Mucosa of stomach (tissue), 1 donor: Measurements from ENCODE around the gene FBXL12.
"Not testable (repeated sequence)": the region's sequence is repeated elsewhere in the genome, so short reads cannot be mapped to it uniquely, and the experiment has no call there.

Source experiments
- H3K27me3 ChIP-seq: one replicate; pipeline ENCODE4 v1.7.0; 2013; ENCODE audit warnings: mild to moderate bottlenecking, low read length; ENCODE audit not compliant: control insufficient read depth, insufficient read depth
- H3K36me3 ChIP-seq: one replicate; pipeline ENCODE4 v1.7.0; 2013; ENCODE audit warnings: low read length; ENCODE audit not compliant: control insufficient read depth, insufficient read depth
- H3K4me1 ChIP-seq: one replicate; pipeline ENCODE4 v1.7.0; 2013; ENCODE audit warnings: mild to moderate bottlenecking, low read length; ENCODE audit not compliant: control insufficient read depth, insufficient read depth
- H3K4me3 ChIP-seq: one replicate; pipeline ENCODE4 v1.7.0; 2013; ENCODE audit warnings: low read length
- H3K9ac ChIP-seq: one replicate; pipeline ENCODE4 v1.7.0; 2013; ENCODE audit warnings: mild to moderate bottlenecking, low read length, moderate library complexity
- H3K9me3 ChIP-seq: one replicate; pipeline ENCODE4 v1.7.0; 2013; ENCODE audit warnings: mild to moderate bottlenecking, low read length, moderate library complexity; ENCODE audit not compliant: control insufficient read depth
- donor health status: Pancreatic carcinoma.

FBXL12 gene

GRCh38 chr19:9786342-9786741 lies 32.5 kb downstream of the FBXL12 start:
- Histone ChIP-seq H3K36me3 (no peaks in the 10 kb centered on the region), H3K4me1 (peaks cover 23% of the 10 kb centered on the region), H3K27me3 (no peaks in the 10 kb centered on the region), H3K9ac (peak overlapping the region; percentile 83), H3K9me3 (no peaks in the 10 kb centered on the region), H3K4me3 (no peak overlapping the region)

- Histone ChIP-seq H3K4me1 (peaks cover 19% of the 10 kb centered on the region), H3K9ac (peak overlapping the region; percentile 83), H3K9me3 (no peaks in the 10 kb centered on the region), H3K36me3 (no peaks in the 10 kb centered on the region), H3K4me3 (peak overlapping the region; percentile 46), H3K27me3 (no peaks in the 10 kb centered on the region)
These were observed 33.2 kb downstream of the FBXL12 start for GRCh38 chr19:9785367-9786331.

GRCh38 chr19:9784163-9784496 lies 34.7 kb downstream of the FBXL12 start:
- H3K27me3 ChIP-seq, H3K9me3 ChIP-seq, H3K4me1 ChIP-seq, H3K4me3 ChIP-seq, H3K36me3 ChIP-seq: not testable (repeated sequence)
- H3K9ac ChIP-seq: peak overlapping the region; percentile 31

GRCh38 chr19:9782338-9782737 lies 36.5 kb downstream of the FBXL12 start:
- no peaks in the 10 kb centered on the region for H3K36me3 ChIP-seq
- H3K9me3 ChIP-seq: no peaks in the 10 kb centered on the region
- no peak overlapping the region for H3K9ac ChIP-seq
- H3K4me3 ChIP-seq: no peak overlapping the region
- no peaks in the 10 kb centered on the region for H3K27me3 ChIP-seq
- H3K4me1 ChIP-seq: peaks cover 5% of the 10 kb centered on the region

GRCh38 chr19:9768175-9769112 lies 50.4 kb downstream of the FBXL12 start, which contains the start of gene ZNF846:
ZNF846 (minus strand) TSS chr19:9768738; CDS start chr19:9764950, 3,788 bp downstream.
- Histone ChIP-seq H3K9me3 (no peaks in the 10 kb centered on the region), H3K4me3 (peak within 1 kb of the TSS; percentile 77), H3K9ac (peak within 1 kb of the TSS; percentile 96), H3K4me1 (no peaks in the 10 kb centered on the region), H3K36me3 (no peaks in the 10 kb centered on the region), H3K27me3 (no peaks in the 10 kb centered on the region)
